GM12878 (cell line): ENCODE measurements around the gene SELENOT. TPM values are rescaled to one million over a fixed set of nuclear protein-coding genes. Genes with fewer than 3 reads are reported as not detected.

Experiments
- ATAC-seq: fragments of 200-7000 bp; cut with Tn5 transposase; 3 replicates; pipeline ENCODE4 v1.9.1; 2020; ENCODE audit warnings: mild to moderate bottlenecking, moderate library complexity
- BruUV-seq: library from RNA; stranded (reverse); fragments of 400-500 nt; replicated peaks from 2 replicates; lab custom pipeline; 2021; lab: Mats Ljungman, UMichigan
- CTCF ChIA-PET: fragments of 300-600 bp; sonication (Branson Sonifier 250); formaldehyde crosslinking; extraction: SDS; loops from one replicate; lab custom pipeline; 2021; ENCODE audit warnings: inconsistent platforms; lab: Yijun Ruan, JAX
- POLR2A ChIA-PET: fragments of 350-600 bp; formaldehyde crosslinking; extraction: SDS; loops from one replicate; lab custom pipeline; 2021; ENCODE audit warnings: inconsistent platforms; lab: Charles Lee
- RAD21 ChIA-PET: fragments of 300-600 bp; sonication (Branson Sonifier 250); formaldehyde crosslinking; loops from one replicate; lab custom pipeline; 2023; ENCODE audit warnings: antibody characterized with exemption; ENCODE audit not compliant: unreplicated experiment; lab: Charles Lee
- SMC1A ChIA-PET: fragments of 300-600 bp; sonication (Branson Sonifier 250); formaldehyde crosslinking; loops from one replicate; lab custom pipeline; 2023; ENCODE audit not compliant: unreplicated experiment, uncharacterized antibody; lab: Charles Lee
- DNase-seq: peaks from one replicate; pipeline ENCODE4 v3.0.0-alpha.2; 2011; ENCODE audit warnings: low read depth, low spot score
- FAIRE-seq: peaks from 3 replicates; lab custom pipeline; 2011; peaks lifted over from hg19 to GRCh38; lab: Jason Lieb, UNC
- H2AFZ ChIP-seq: 2 replicates; pipeline ENCODE4 v1.6.0; 2011; ENCODE audit warnings: low read depth, low read length, control low read depth; ENCODE audit not compliant: control insufficient read depth
- H3K27ac ChIP-seq: 2 replicates; pipeline ENCODE4 v1.5.1; 2011; ENCODE audit warnings: control low read depth; ENCODE audit not compliant: control insufficient read depth, insufficient read depth
- H3K27me3 ChIP-seq, 2 experiments: replicated peaks in 1 of 2; 2 replicates each; pipeline versions ENCODE4 v1.6.0 to v1.6.1; 2011; ENCODE audit warnings: low read length in 1 of 2; ENCODE audit not compliant: control insufficient read depth in 2 of 2, insufficient read depth in 2 of 2
- H3K36me3 ChIP-seq, 2 experiments: 2 replicates each; pipeline ENCODE4 v1.5.1; 2011; ENCODE audit warnings: low read length in 1 of 2; ENCODE audit not compliant: control insufficient read depth in 2 of 2, insufficient read depth in 2 of 2
- H3K4me1 ChIP-seq: 2 replicates; pipeline ENCODE4 v1.6.1; 2011; ENCODE audit warnings: mild to moderate bottlenecking, low read length, moderate library complexity, mixed read lengths; ENCODE audit not compliant: control insufficient read depth, insufficient read depth
- H3K4me2 ChIP-seq: 2 replicates; pipeline ENCODE4 v1.6.0; 2011; ENCODE audit warnings: control low read depth; ENCODE audit not compliant: control insufficient read depth, insufficient read depth
- H3K4me3 ChIP-seq: fragments of 200-600 bp; sonication (generic); 2 replicates; pipeline ENCODE4 v1.5.1; 2016
- H3K79me2 ChIP-seq: 2 replicates; pipeline ENCODE4 v1.6.0; 2011; ENCODE audit warnings: low read length; ENCODE audit not compliant: control insufficient read depth, insufficient read depth
- H3K9ac ChIP-seq: 2 replicates; pipeline ENCODE4 v1.8.0; 2011; ENCODE audit warnings: low read length, control low read depth, mixed read lengths; ENCODE audit not compliant: control insufficient read depth, insufficient read depth
- H3K9me3 ChIP-seq: replicated peaks from 3 replicates; pipeline ENCODE4 v1.5.1; 2011; ENCODE audit warnings: mild to moderate bottlenecking, low read length; ENCODE audit not compliant: control insufficient read depth, insufficient read depth
- H4K20me1 ChIP-seq: 2 replicates; pipeline ENCODE4 v1.6.0; 2011; ENCODE audit not compliant: control insufficient read depth, insufficient read depth
- ATF7 ChIP-seq: fragments of 450-650 bp; IDR thresholded peaks from 2 replicates; pipeline ENCODE4 v1.6.1; 2016; ENCODE audit warnings: low read depth, mild to moderate bottlenecking
- BHLHE40 ChIP-seq, 2 experiments: fragments of 450-650 bp in 1 of 2; IDR thresholded peaks; 2 replicates each; pipeline ENCODE4 v1.6.1; 2011 to 2017; ENCODE audit warnings: low read depth in 2 of 2, borderline replicate concordance in 1 of 2, improper control_type of control experiment in 1 of 2, low read length in 1 of 2, mild to moderate bottlenecking in 1 of 2
- CUX1 ChIP-seq: IDR thresholded peaks from 2 replicates; pipeline ENCODE4 v1.6.1; 2012; ENCODE audit warnings: improper control_type of control experiment, low read depth, low read length; ENCODE audit not compliant: insufficient replicate concordance
- DPF2 ChIP-seq: fragments of 450-650 bp; IDR thresholded peaks from 2 replicates; pipeline ENCODE4 v1.6.1; 2017; ENCODE audit warnings: mild to moderate bottlenecking
- MEF2B ChIP-seq: fragments of 450-650 bp; IDR thresholded peaks from 2 replicates; pipeline ENCODE4 v1.6.1; 2018; ENCODE audit warnings: mild to moderate bottlenecking, moderate library complexity; ENCODE audit not compliant: partially characterized antibody, poor library complexity, severe bottlenecking
- NR2F1 ChIP-seq: fragments of 450-650 bp; conservative IDR thresholded peaks from 2 replicates; pipeline ENCODE4 v1.6.1; 2017; ENCODE audit warnings: mild to moderate bottlenecking
- TCF12 ChIP-seq: IDR thresholded peaks from 2 replicates; pipeline ENCODE4 v1.6.1; 2011; ENCODE audit warnings: low read depth, mild to moderate bottlenecking, low read length
- ZNF24 ChIP-seq: fragments of 450-650 bp; IDR thresholded peaks from 2 replicates; pipeline ENCODE4 v1.6.1; 2017; ENCODE audit warnings: antibody characterized with exemption, mild to moderate bottlenecking
- WGBS: methylation state at CpG from one replicate; pipeline ENCODE4 v1.1.6; 2016; ENCODE audit warnings: low lambda C conversion rate; ENCODE audit not compliant: insufficient replicate concordance, insufficient coverage; ENCODE audit errors: missing lambda C conversion rate; 5-methylcytosine and 5-hydroxymethylcytosine counted together
- in situ Hi-C: fragments of 300-500 bp; cut with MboI; formaldehyde crosslinking; loops from 9 replicates; pipeline ENCODE4 v1.14.3; 2018; ENCODE audit warnings: mixed read lengths
- intact Hi-C: fragments of 100-400 bp; cut with micrococcal nuclease; formaldehyde crosslinking; loops from one replicate; pipeline ENCODE4 v1.14.2; 2022; ENCODE audit not compliant: unreplicated experiment
- polyA plus RNA-seq, 11 experiments: library from polyadenylated mRNA; depleted of rRNA in 4 of 11; unstranded in 6 of 11; stranded (reverse) in 5 of 11; fragments of >200 nt; fragmentation: Nextera tagmentation in 4 of 11; fragmentation: Illumina TruSeq in 1 of 11; extraction: Ambion mirVana in 4 of 11; extraction: Trizol in 1 of 11; gene quantifications; 1 replicate in 1 of 11; 2 replicates in 10 of 11; pipeline versions ENCODE4 v1.2.1 to v1.2.3, GENCODE V29; 2011 to 2016; ENCODE audit warnings: inconsistent platforms in 2 of 11, missing spikeins in 2 of 11, low read depth in 1 of 11
- total RNA-seq, 4 experiments: library from RNA; depleted of rRNA in 3 of 4; stranded (reverse); fragments of >200 nt in 3 of 4; fragmentation: Illumina TruSeq in 1 of 4; extraction: Trizol in 1 of 4; gene quantifications; 2 replicates each; pipeline versions ENCODE4 v1.2.1 to v1.2.3, GENCODE V29; 2013 to 2021
- TF ChIP-seq, protein P1 (sequence below): fragments of 450-650 bp; formaldehyde crosslinking; IDR thresholded peaks from 2 replicates; pipeline ENCODE4 v1.5.0; 2022; ENCODE audit warnings: mild to moderate bottlenecking, missing genetic modification characterization
- TF ChIP-seq, protein P2 (sequence below): IDR thresholded peaks from 2 replicates; pipeline ENCODE4 v1.6.1; 2012; ENCODE audit warnings: low read depth, low read length, improper control_type of control experiment

SELENOT gene
- total and polyA plus RNA-seq, 10 of the 15 experiments (the other 5 are each of a cell fraction or from before 2014, with no cell fraction given), result 89.4 to 768 (median 261) TPM

GRCh38 chr3:150582620-150583019 lies 20.5 kb upstream of the SELENOT start:
- ChIA-PET RAD21 (interaction anchor here (0.7 to 2.7 kb wide), 7 partner anchors 16 to 181 kb away, joined by 3 to 25 read pairs (median 5); partner anchors contain the start of genes ERICH6, SELENOT and SIAH2), CTCF (interaction anchor here (0.7 to 3.2 kb wide), 3 partner anchors 13 to 15 kb away, joined by 3 to 18 read pairs (median 3); no protein-coding TSS in a partner anchor), POLR2A (interaction anchor here (0.7 to 3.3 kb wide), 6 partner anchors 11 to 179 kb away, joined by 3 to 22 read pairs (median 4); no protein-coding TSS in a partner anchor), SMC1A (interaction anchor here (1.2 to 4.0 kb wide), 9 partner anchors 9 to 181 kb away, joined by 4 to 26 read pairs (median 7); partner anchors contain the start of gene ERICH6)
- DNase-seq (no peak), ATAC-seq (peak; percentile 89), FAIRE-seq (no peak)
- Histone ChIP-seq H3K27me3 (no peaks in the 10 kb centered on the region), H4K20me1 (no peaks in the 10 kb centered on the region), H3K27ac (peak overlapping the region; percentile 88), H3K4me3 (no peak overlapping the region), H3K4me1 (peaks cover 12% of the 10 kb centered on the region), H3K9me3 (no peaks in the 10 kb centered on the region), H3K79me2 (peaks cover 36% of the 10 kb centered on the region), H3K9ac (no peak overlapping the region; the same call in 1 of the 2 replicates), H3K4me2 (peak overlapping the region; percentile 69), H3K36me3 (peaks cover 4 to 25% of the 10 kb centered on the region in 2 experiments), H2AFZ (no peak overlapping the region)
- TF ChIP-seq, protein P1, sequence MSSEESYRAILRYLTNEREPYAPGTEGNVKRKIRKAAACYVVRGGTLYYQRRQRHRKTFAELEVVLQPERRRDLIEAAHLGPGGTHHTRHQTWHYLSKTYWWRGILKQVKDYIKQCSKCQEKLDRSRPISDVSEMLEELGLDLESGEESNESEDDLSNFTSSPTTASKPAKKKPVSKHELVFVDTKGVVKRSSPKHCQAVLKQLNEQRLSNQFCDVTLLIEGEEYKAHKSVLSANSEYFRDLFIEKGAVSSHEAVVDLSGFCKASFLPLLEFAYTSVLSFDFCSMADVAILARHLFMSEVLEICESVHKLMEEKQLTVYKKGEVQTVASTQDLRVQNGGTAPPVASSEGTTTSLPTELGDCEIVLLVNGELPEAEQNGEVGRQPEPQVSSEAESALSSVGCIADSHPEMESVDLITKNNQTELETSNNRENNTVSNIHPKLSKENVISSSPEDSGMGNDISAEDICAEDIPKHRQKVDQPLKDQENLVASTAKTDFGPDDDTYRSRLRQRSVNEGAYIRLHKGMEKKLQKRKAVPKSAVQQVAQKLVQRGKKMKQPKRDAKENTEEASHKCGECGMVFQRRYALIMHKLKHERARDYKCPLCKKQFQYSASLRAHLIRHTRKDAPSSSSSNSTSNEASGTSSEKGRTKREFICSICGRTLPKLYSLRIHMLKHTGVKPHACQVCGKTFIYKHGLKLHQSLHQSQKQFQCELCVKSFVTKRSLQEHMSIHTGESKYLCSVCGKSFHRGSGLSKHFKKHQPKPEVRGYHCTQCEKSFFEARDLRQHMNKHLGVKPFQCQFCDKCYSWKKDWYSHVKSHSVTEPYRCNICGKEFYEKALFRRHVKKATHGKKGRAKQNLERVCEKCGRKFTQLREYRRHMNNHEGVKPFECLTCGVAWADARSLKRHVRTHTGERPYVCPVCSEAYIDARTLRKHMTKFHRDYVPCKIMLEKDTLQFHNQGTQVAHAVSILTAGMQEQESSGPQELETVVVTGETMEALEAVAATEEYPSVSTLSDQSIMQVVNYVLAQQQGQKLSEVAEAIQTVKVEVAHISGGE (CRISPR knock-in tag), result no peak
- peak; percentile 91 for TF ChIP-seq MEF2B
- TF ChIP-seq, protein P2, sequence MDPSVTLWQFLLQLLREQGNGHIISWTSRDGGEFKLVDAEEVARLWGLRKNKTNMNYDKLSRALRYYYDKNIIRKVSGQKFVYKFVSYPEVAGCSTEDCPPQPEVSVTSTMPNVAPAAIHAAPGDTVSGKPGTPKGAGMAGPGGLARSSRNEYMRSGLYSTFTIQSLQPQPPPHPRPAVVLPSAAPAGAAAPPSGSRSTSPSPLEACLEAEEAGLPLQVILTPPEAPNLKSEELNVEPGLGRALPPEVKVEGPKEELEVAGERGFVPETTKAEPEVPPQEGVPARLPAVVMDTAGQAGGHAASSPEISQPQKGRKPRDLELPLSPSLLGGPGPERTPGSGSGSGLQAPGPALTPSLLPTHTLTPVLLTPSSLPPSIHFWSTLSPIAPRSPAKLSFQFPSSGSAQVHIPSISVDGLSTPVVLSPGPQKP, result no peak
- peak; percentile 46 for TF ChIP-seq NR2F1
- peak; percentile 24 for TF ChIP-seq CUX1
- TF ChIP-seq TCF12, result 0 out of 2 replicates have a peak, but pooled peaks have one; percentile 21
- peak; percentile 46; the same call in 1 of the 2 replicates for TF ChIP-seq ZNF24
- 0 out of 2 replicates have a peak, but pooled peaks have one; percentile 33 for TF ChIP-seq DPF2
- TF ChIP-seq BHLHE40 (IDR thresholded peaks at IDR 0.05; ENCODE audit: borderline replicate concordance in 1 of 2, low read depth in 2 of 2, low read length in 1 of 2), result peak in 1 of 2 experiments; percentile 26; a peak in 1 of 4 replicates
- peak; percentile 14 for TF ChIP-seq ATF7
- in situ Hi-C loops (no loop called here), intact Hi-C loops (loop anchor here (1.0 kb wide), 1 partner anchor 16 kb away; no protein-coding TSS in a partner anchor)
- 21% methylated on average over 2 of the region's 2 CpGs for WGBS
- BruUV-seq, result no TSS peak
